ENCODE data around the gene ANKRD44.

Gene ANKRD44

GRCh38 chr2:197168705-197169104 lies 141.9 kb downstream of the ANKRD44 start:
- DNase-seq: peak; percentile 83

DNA sequence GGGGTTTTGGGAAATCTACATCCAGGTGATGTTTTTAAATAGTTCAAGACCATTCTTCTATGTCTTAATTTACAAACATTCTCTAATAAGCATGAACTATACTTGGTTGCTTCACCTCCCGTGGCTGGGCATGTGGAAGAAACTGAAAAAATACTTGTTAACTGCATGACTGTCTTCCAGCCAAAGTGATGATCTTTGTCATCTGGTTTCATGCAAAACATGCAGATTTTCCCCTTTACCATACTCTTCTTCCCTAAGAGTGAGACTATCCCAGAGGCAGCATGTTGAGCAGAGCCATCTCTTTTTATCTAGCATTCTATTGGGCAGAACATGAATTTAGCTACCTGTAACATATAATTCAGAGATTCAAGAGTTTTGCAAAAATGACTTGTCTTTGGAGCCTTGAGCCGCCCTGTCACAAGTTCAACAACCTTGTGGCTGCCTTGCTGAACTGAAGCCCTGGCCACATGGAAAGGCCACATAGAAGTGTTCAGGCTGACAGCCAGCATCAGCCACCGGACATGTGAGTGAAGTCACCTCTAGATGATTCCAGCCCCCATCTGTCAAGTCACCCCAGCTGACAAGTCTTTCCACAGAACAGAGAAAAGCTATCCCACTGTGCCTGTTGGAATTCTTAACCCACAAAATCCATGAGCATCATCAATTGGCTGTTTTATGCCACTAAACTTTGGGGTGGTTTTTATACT lies 142.8 kb downstream of the ANKRD44 start:
- DNase-seq: no peak

- peak; percentile 63 for DNase-seq
Measured at GRCh38 chr2:197165020-197165419, 145.6 kb downstream of the ANKRD44 start.

GRCh38 chr2:197164141-197164754 lies 146.3 kb downstream of the ANKRD44 start:
- no peak for DNase-seq

DNA sequence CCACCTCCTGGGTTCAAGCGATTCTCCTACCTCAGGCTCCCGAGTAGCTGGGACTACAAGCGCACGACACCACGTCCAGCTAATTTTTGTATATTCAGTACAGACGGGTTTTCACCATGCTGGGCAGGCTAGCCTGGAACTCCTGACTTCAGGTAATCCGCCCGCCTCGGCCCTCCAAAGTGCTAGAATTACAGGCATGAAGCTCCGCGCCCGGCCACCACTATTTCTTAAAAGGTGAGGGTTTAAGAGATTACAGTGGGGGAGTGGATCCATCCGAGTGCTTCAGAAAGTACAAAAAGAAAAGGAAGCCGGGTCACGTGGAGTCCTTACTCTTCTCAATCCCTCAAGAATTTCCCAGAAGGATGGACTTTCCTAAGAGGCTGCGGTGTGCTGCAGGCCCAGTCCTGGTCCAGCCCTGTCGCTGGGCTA lies 146.9 kb downstream of the ANKRD44 start:
- peak; percentile 5 for DNase-seq

- no peak for DNase-seq
Measured at GRCh38 chr2:197161774-197162173, 148.8 kb downstream of the ANKRD44 start.

GRCh38 chr2:197159661-197160211 lies 150.8 kb downstream of the ANKRD44 start:
- DNase-seq: peak; percentile 50

DNA sequence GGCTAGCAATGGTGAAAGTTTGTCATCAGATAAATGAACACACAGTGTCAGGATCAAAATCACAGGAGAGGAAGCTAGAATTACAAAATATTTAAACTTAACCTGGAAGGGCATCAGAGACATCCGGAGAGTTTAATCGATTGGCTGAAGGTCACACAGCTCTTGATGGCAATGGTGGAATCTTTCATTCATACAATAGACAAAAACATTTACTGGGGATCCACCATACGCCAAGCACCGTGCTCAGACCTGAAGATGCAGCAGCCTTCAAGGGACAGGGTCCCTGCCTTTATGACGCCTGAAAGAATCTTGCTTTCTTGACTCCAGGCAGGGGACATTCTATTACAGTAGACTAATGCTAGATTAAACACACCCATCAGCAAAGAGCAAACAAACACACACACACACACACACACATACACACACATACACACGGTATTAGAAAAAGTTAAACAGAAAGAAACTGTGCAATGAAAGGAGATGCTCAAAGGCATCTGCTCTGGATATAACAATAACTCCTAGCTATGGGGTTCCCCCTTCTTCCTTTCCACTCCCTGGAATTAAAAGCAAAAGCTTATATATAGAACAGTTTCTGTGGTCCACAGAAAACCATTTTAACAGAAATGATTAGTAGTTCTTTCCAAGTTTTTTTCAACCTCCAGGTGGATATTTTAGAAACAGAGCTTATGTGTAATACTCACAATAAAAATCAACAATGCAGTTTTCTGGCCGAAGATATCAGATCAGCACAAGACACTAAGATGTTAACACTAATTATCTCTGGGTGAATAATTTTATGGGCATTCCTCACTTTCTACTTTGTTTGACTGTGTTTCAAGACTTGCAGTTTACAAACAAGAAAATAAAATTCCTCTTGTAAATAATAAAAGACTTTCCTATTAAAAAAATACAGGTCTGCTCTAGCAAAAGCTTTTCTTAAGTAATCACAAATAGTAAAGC lies 151.7 kb downstream of the ANKRD44 start:
- DNase-seq: peak; percentile 45

GRCh38 chr2:197157879-197158537 lies 152.6 kb downstream of the ANKRD44 start:
- no peak for DNase-seq

- no peak for DNase-seq
Measured at GRCh38 chr2:197156771-197157170, 153.8 kb downstream of the ANKRD44 start.

GRCh38 chr2:197152451-197153228 lies 157.9 kb downstream of the ANKRD44 start:
- DNase-seq: no peak

DNA sequence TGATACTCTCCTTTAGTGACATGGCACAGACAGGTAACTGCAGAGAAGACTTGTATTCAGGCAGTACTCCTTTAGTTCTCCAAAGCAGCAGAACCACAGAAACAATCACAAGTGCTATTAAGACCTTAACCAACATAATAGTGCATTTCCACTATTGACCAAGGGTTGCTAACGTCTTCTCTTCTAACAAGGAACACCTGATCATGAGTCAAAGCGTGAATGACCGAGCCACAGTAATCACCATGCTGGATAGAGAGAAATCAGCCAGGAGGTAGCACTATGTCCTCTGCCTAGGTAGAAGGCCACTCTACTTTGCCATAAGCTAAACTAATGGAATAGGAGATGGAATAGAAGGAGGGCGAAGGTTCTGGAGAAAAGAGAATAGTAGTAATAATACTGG lies 161.0 kb downstream of the ANKRD44 start:
- DNase-seq: no peak

DNA sequence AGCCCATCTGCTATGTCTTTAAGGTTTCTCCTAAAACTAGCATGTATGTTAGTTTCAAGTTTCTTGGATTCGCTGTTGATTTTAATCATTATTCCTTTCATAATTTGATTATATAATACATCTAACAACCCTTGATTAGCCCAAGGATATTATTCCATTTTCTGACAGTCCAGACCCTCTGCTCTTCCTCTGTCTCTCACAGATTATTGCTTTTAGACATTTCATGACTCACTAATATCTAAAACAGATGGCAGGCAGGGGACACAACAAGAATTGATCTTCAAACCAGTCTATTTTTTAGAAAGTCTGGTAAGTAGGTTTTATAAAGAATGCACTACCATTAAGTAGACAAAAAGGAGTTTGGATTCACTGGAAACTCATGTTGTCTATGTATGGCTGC lies 162.2 kb downstream of the ANKRD44 start:
- DNase-seq: no peak

- no peak for DNase-seq
Measured at GRCh38 chr2:197147942-197148341, 162.6 kb downstream of the ANKRD44 start.

- DNase-seq: no peak
Measured at GRCh38 chr2:197146995-197147394, 163.6 kb downstream of the ANKRD44 start.

DNA sequence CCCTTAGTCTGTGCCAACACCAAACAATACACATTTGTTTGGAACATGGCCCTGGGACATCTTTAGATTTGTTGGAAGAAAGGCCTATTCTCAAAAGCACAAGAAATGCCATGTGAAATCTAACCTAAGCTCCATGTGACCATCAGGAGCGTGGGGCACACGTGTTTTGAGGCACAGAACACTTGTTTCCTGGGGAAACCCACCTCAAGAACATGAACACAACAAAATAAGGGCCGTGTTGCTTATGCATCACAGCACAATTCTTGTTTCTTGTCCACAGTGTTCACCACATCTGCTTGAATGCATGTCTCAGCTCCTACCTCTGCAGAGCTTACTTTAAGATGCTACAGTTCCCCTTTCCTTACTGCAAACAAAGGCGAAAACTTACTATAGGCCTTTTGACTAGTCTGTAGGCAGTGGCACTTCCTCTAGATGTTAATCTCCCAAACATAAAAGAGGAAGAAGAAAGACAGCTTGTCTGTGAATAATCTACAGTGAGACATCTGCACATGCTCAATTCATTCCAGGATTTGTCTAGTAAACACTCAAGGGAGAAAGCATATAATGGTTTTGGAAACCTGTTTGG lies 165.0 kb downstream of the ANKRD44 start:
- peak; percentile 88 for DNase-seq

- DNase-seq: no peak
Measured at GRCh38 chr2:197144183-197144582, 166.4 kb downstream of the ANKRD44 start.

DNA sequence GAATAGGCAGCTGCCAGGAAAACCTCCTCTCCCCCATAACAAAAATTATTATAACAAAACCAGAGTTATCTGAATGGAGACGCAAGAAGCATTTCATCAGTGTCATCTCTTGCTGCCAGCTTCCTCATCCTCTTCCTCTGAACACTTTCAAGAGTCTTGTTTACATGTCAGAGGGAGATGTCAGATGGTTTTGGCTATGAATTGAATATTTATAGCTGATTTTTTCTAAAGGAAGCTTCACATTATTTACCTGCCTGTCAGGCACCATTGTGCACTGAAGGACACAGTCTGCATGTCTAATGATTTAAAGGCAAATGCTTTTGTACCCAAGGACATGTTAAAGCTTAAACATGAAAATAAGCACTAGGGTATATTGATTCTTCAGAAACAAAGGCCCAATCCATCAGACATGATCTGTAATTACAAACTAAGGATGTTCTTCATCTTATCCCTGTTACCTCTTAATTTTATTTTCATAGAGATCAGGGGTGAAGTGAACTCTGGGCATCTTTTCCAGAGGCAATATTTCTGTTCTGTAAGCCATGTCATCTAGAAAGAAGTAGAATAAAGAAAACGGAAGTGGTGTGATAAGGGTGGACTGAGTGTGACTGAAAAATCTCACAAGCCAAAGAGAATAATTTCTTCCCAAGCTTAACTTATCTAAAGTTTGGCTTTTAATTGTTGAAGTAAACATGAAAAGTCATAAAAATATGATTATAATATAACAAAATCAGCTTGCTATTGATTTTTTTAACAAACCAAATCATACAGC lies 168.7 kb downstream of the ANKRD44 start:
- DNase-seq: peak; percentile 9

DNA sequence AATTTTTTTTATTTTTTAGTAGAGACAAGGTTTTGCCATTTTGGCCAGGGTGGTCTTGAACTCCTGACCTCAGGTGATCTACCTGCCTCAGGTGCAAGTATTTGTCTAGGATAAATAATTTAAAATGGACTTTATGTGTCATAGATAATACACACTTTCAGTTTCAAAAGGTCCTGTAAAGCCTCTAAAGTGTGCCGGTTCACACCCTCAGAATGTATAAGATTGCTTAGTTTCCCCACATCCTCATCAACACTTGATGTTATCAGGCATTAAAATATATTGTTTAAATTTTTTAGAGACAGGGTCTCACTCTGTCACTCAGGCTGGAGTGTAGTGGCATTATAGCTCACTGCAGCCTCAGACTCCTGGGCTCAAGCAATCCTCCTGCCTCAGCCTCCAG lies 170.5 kb downstream of the ANKRD44 start:
- DNase-seq: no peak

GRCh38 chr2:197138506-197138905 lies 172.1 kb downstream of the ANKRD44 start:
- no peak for DNase-seq

All from DMS53 (cell line).